Epithelial cell of proximal tubule (primary cell): ENCODE results near the gene GSTM5. TPM values are rescaled to one million over a fixed set of nuclear protein-coding genes. Genes with fewer than 3 reads are reported as not detected.
"Not testable (repeated sequence)": the region's sequence is repeated elsewhere in the genome, so short reads cannot be mapped to it uniquely, and the experiment has no call there.

Experiments
- DNase-seq: peaks from one replicate; pipeline ENCODE4 v3.0.0-alpha.2; 2011; ENCODE audit warnings: low read depth
- H3K4me3 ChIP-seq: 2 replicates; pipeline ENCODE4 v1.5.1; 2011; ENCODE audit warnings: low read depth, mild to moderate bottlenecking, low read length
- total RNA-seq: library from RNA; depleted of rRNA; stranded (reverse); fragments of >200 nt; gene quantifications from 2 replicates; pipeline ENCODE4 v1.2.3, GENCODE V29; 2015
- TF ChIP-seq, protein P1 (sequence below): conservative IDR thresholded peaks from 2 replicates; pipeline ENCODE4 v1.5.1; 2012; ENCODE audit warnings: low read depth, mild to moderate bottlenecking, low read length

GSTM5 gene
- total RNA-seq, 1 donor from 2014 or later: not detected

DNA sequence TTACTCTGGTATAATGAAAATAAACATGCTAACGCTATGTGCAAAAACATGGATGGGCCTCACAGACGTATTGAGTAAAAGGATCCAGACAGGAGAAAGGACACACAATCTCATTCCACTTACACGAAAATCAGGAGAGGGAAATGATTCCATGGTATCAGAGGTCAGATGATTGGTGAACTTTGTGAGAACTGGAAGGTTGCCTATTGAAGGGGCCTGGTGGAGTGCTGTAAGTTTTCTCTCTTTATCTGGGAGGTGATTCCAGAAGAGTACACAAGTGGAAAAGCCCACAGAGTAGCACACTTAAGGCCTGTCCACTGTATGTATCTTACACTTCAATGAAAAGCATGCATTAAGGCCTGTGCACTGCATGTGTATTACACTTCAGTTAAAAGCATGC is 34.6 kb upstream of the GSTM5 start:
- DNase-seq: no peak
- no peak overlapping the region for H3K4me3 ChIP-seq
- TF ChIP-seq, protein P1, sequence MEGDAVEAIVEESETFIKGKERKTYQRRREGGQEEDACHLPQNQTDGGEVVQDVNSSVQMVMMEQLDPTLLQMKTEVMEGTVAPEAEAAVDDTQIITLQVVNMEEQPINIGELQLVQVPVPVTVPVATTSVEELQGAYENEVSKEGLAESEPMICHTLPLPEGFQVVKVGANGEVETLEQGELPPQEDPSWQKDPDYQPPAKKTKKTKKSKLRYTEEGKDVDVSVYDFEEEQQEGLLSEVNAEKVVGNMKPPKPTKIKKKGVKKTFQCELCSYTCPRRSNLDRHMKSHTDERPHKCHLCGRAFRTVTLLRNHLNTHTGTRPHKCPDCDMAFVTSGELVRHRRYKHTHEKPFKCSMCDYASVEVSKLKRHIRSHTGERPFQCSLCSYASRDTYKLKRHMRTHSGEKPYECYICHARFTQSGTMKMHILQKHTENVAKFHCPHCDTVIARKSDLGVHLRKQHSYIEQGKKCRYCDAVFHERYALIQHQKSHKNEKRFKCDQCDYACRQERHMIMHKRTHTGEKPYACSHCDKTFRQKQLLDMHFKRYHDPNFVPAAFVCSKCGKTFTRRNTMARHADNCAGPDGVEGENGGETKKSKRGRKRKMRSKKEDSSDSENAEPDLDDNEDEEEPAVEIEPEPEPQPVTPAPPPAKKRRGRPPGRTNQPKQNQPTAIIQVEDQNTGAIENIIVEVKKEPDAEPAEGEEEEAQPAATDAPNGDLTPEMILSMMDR: no peak

GRCh38 chr1:109678637-109679036 is 33.4 kb upstream of the GSTM5 start:
- not testable (repeated sequence) for DNase-seq, H3K4me3 ChIP-seq

DNA sequence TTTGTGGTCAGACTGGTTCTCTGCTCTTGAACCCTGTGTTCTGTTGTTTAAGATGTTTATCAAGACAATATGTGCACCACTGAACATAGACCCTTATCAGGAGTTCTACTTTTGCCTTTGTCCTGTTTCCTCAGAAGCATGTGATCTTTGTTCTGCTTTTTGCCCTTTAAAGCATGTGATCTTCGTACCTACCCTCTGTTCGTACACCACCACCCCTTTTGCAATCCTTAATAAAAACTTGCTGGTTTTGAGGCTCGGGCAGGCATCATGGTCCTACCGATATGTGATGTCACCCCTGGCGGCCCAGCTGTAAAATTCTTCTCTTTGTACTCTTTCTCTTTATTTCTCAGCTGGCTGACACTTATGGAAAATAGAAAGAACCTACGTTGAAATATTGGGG is 27.3 kb upstream of the GSTM5 start:
- DNase-seq, H3K4me3 ChIP-seq: not testable (repeated sequence)

- DNase-seq: not testable (repeated sequence)
Measured at GRCh38 chr1:109685399-109685798, 26.7 kb upstream of the GSTM5 start.

DNA sequence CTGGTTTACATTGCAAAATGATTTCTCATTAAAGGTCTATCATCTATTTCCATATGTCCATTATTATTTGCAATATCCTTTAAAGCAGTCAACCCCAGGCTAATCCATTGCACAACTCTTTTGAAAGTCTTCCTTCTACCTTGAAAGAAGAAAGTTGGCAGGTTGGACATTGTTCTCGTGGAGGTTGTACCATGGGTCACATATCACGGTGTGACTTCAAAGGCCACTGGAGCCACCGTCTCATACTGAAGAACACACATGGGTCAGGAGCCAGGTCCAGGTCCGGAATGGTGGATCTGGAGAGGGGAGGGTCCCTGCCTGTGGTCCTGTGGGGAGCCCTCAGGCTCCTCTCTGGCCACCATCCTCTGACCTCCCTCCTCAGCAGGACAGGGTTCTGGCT is 26.2 kb upstream of the GSTM5 start:
- not testable (repeated sequence) for H3K4me3 ChIP-seq, DNase-seq

More at GRCh38 chr1:109685399-109685798, 26.7 kb upstream of the GSTM5 start:
- H3K4me3 ChIP-seq: not testable (repeated sequence)

DNA sequence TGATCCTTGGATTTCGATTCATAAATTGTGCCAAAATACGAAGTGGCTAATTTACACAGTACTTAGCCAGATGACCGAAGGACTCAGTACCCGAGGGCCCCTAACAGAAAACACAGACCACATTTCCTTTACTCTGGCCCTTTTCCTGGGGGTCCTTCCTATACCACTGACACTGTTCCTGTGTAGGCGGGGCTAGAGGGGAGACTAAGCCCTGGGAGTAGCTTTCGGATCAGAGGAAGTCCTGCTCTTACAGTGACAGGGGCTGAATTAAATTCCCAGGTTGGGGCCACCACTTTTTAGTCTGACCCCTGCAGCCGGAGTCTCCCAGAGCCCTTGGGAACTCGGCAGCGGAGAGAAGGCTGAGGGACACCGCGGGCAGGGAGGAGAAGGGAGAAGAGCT is 24.9 kb upstream of the GSTM5 start:
- DNase-seq: not testable (repeated sequence)
- peak overlapping the region; percentile 58 for H3K4me3 ChIP-seq

- peak within 1 kb of the TSS; percentile 58 for H3K4me3 ChIP-seq
- DNase-seq: no peak
- TF ChIP-seq, protein P1: peak; percentile 32
Measured at GRCh38 chr1:109687641-109688499, 24.2 kb upstream of the GSTM5 start, which contains the start of gene GSTM1. Gene GSTM1, plus strand, starts transcription at chr1:109687817. Its CDS starts 57 bp downstream, at chr1:109687874.

- H3K4me3 ChIP-seq: no peak overlapping the region
- TF ChIP-seq, protein P1: no peak
- DNase-seq: no peak
Measured at GRCh38 chr1:109689844-109690405, 22.1 kb upstream of the GSTM5 start.

DNA sequence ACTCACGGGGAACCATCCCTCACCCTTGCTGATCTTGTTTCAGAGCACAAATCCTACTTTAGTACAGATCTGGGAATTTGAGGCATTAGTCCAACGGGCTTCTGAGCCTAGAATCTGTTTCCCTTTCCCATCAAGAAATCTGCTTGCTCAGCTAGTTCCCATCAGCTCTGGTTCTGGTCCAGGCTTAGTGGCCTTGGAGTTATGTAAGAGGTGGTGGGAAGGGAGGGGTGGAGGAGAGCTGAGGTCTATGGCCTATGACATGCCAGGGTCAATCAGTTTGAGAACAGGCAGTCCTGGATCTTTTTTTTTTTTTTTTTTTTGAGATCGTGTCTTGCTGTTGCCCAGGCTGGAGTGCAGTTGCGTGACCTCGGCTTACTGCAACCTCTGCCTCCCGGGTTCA is 20.3 kb upstream of the GSTM5 start:
- no peak for DNase-seq
- TF ChIP-seq, protein P1: no peak
- H3K4me3 ChIP-seq: no peak overlapping the region

DNA sequence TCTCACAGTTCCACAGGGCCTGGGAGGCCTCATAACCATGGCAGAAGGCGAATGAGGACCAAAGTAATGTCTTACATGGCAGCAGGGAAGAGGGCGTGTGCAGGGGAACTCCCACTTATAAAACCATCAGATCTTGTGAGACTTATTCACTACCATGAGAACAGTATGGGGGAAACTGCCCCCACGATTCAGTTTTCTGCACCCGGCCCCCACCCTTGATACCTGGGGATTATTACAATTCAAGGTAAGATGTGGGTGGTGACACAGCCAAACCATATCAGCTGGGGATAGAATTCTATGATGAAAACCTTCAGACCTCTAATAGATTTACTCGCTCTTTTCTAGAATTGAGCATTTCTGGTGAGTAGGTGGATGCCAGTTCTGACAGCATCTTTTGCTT is 17.7 kb upstream of the GSTM5 start:
- H3K4me3 ChIP-seq: not testable (repeated sequence)

DNA sequence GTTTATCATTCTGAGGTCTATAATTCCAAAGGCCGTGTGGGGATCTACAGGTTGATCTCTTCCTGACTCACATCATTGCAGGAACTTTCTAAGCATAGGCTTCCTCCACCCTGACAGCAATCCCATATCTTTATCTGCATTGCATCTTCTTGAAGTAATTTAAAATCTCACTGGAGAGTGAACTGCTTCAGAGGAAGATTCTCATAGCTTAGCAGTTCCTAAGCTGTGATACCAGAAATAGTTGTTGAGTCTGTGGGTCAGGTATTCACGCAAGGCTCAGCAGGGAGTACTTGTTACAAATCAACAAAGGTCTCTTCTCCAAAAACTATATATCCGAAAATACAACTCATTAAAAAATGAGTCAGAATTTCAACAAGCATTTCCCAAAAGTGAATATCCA is 16.9 kb upstream of the GSTM5 start:
- not testable (repeated sequence) for H3K4me3 ChIP-seq, DNase-seq

More for the DNA sequence above, 17.7 kb upstream of the GSTM5 start:
- DNase-seq: not testable (repeated sequence)
